Fibroblast of gingiva (primary cell): Measurements from ENCODE around the gene L1CAM.
"Not testable (repeated sequence)": the region's sequence is repeated elsewhere in the genome, so short reads cannot be mapped to it uniquely, and the experiment has no call there.

Experiments
- DNase-seq: peaks from one replicate; pipeline ENCODE4 v3.0.0-alpha.2; 2011; ENCODE audit warnings: low read depth

Gene L1CAM

DNA sequence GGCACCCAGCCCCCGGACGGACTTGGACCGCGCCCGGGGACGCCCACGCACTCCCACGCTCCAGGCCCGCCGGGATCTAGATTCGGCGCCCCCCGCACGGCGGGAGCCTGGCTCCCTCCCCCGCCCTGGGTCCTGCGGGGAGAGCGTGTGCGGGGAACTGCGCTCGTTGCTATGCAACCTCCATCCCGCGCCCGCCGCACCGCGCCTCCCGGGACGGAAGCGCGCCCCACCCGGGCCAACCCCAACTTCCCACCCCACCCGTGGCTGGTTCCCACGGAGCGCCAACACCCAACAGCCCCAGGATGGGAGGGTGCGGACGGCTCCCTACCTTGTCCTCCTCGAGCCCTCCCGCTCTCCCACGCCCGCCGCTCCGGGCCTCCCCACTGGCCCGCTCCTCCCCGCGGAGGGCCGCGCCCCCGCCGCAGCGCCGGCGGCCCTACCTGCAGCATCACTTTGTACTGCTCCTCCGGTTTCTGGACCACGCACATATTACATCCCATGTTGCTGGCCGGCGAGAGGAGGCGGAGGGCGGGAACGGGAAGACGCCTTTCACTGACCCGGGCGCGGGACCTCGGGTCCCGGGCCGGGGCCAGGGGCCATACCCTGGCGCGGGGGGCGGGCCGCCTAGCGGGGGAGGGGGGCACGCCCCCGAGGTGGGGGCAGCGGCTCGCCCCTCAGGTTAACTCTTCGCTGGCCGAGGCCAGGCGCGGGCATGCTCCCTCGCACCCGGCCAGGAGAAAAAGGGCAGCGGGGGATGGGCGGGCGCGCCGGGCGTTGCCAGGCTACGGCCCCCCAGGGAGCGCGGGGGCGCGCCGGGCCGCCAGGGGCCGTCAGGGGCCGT, 56.0 kb downstream of the L1CAM start, which contains the start of gene PDZD4:
Gene PDZD4, minus strand, starts transcription at position 746 of the 841 bp plus-strand sequence. Its CDS starts 246 bp downstream, at position 500.
- DNase-seq = no peak

GRCh38 chrX:153829549-153829798, 56.5 kb downstream of the L1CAM start:
- no peak for DNase-seq

- DNase-seq = no peak
Measured at GRCh38 chrX:153828723-153829548, 57.0 kb downstream of the L1CAM start.

GRCh38 chrX:153828308-153828707, 57.7 kb downstream of the L1CAM start:
- no peak for DNase-seq

- no peak for DNase-seq
Measured at GRCh38 chrX:153827903-153828302, 58.1 kb downstream of the L1CAM start.

GRCh38 chrX:153827016-153827415, 59.0 kb downstream of the L1CAM start:
- no peak for DNase-seq

DNA sequence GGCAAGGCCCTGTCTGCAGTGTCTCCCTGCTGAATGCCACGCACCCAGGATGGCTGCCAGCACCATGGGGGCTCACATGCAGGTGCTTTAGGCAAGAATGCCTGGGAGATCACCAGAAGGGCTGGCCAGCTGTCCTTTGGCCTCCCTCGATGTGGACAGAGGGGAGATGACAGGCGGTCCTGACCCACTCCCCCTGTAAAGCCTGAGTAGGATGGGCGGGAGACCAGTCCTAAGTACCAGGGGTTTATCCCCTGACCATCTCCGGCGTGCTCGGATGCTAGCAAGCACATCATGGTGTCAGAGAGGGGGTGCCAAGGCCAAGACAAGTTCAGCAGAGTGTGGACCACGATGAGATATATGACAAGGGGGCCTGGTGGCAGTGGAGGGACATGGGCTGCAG, 60.9 kb downstream of the L1CAM start:
- no peak for DNase-seq

GRCh38 chrX:153824348-153824747, 61.6 kb downstream of the L1CAM start:
- DNase-seq = no peak

DNA sequence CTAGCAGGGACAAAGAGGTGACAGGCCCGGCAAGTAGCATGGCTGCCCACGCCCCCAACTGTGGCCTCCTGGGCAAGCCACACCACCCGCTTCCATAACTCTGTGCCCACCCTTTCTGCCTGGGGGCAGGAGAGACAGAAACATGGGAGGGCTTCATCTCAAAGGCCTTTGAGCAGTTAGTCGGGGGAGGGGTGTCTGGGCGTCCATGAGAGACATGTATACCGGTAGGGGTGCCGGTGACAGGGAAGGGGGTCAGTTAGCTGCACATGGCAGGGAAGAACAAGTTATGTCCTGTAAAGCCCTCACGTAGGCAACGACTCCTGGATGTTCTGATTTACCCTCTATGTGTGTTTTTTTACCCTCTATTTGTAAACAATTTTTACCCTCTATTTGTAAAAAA, 64.9 kb downstream of the L1CAM start:
- DNase-seq = no peak

DNA sequence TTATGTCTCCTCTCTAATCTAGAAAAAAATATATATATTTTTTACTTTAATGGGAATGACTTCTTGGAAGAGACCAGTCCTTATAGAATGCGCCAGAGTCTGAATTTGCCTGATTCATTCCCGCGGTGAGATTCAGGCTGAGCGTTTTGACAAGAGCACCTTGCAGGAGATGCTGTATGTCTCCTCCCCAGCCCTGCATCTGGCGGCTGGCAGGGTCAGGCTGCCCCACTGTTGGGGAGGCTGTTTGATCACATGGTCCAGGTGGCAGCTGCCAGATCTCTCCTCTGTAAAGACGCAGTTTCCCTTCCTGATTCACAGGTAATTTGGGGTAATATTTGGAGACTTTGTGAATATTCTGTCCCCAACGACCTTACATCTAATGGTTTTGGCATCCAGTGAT, 65.4 kb downstream of the L1CAM start:
- no peak for DNase-seq

- no peak for DNase-seq
Measured at GRCh38 chrX:153819384-153820040, 66.5 kb downstream of the L1CAM start.

GRCh38 chrX:153818571-153819383, 67.2 kb downstream of the L1CAM start:
- no peak for DNase-seq

DNA sequence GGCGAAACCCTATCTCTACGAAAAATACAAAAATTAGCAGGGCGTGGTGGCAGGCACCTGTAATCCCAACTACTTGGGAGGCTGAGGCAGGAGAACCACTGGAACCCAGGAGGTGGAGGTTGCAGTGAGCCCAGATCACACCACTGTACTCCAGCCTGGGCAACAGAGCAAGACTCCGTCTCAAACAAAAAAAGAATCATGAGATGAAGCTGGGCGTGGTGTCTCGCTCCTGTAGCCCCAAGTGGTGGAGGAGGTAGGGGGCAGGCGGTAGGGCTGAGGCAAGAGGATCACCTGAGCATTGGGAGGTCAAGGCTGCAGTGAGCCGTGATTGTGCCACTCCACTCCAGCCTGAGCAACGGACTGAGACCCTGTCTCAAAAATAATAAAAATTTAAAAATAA, 67.9 kb downstream of the L1CAM start:
- not testable (repeated sequence) for DNase-seq

DNA sequence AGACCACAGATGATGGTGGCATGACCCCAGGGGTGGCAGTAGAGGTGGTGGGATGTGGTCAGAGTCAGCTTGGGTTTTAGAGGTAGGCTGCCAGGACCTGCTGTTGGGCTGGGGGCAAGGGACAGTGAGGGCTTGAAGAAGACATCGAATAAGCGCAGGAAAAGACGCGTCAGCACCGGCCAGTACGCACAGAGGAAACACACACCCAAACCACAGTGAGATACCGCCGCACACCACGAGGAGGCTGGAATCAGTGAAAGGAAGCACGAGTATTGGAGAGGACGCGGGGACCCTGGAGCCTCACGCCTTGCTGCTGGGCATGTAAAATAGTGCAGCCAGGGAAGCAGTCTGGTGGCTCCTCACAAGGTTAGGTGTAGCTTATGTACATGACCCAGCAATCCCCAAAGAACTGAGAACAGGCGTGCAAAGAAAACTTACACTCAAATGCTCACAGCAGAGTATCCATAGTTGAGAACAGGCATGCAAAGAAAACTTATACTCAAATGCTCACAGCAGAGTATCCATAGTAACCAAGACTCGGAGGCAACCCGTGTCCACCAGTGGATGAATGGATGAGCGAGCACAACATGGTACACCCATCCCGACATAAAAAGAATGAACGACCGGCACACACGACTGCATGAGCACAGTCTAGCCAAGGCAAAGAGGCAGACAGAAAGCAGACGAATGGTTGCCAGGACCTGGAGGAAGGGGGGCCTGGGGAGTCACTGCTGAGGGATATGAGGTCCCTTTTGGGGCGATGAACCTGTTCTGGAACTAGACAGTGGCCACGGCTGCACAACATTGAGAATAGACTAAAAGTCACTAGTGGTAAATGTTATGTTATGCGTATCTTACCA, 68.9 kb downstream of the L1CAM start:
- DNase-seq = no peak

DNA sequence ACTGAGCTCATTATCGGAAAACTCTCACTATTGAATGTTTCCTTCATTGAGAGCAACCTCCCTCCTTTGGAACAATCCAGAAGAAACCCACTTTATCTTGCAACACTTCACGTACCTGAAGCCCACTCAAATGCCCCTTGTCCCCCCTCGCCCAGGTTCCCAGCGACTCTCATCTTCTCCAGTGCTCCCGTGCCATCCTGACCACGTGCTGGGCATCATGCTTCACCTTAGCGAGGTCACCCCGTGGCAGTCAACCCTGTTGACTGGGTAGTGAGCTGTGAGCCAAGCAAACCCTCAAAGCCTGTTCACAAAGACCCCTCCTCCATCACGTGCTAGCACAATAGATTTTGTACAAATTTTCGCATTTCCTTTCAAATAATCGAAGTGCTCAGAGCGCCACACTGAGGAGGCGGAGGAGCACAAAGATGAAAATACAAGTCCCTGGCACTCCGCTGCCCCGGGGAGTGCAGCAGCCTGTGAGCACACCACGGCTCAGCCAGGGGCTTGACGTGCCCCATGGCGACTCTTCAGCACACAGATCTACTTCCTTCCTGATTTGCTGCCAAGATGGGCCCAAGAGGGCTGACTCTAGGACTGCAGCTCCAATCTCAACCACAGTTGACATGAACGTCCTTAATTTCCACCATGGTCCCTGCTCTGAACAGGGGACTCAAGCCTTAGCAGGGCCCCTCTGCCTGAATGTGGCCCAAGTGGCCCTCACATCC, 71.2 kb downstream of the L1CAM start:
- no peak for DNase-seq

- no peak for DNase-seq
Measured at GRCh38 chrX:153813161-153813560, 72.8 kb downstream of the L1CAM start.

- DNase-seq = no peak
Measured at GRCh38 chrX:153812220-153812619, 73.8 kb downstream of the L1CAM start.
